Measurements from ENCODE around the gene ADCY5. TPM values are rescaled to one million over a fixed set of nuclear protein-coding genes. Genes with fewer than 3 reads are reported as not detected.

Gene ADCY5
- total and polyA plus RNA-seq, 2 donors (not counting 1 experiment from before 2014, with no cell fraction given): not detected

DNA sequence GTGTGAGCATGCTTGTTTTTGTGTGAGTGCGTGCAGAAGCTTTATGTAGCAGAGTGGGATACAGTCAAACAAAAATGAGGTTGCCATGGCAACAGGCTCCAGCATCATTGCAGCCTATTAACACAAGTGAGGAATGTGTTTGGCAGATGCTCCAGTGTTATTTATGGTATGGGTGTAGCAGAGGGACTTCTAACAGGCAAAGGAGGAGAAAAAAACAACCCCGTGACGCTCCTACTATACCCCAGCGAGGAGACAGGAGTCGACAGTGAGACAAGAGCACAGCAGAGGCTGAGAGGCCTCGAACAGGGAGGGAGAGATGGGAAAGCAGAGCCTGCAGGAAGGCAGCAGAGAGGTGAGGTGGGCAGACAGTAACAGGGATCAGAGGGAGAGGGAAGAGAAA, 4.9 kb downstream of the ADCY5 start:
- ChIA-PET CTCF (no interaction called here), POLR2A (no interaction called here)
- Histone ChIP-seq H3K27me3 (replicated peaks in 1 of 4; ENCODE audit: control extremely low read depth in 1 of 4, control insufficient read depth in 3 of 4, insufficient read depth in 4 of 4, low read length in 3 of 4) (peaks cover 0 to 37% (median 19%) of the 10 kb centered on the region in 4 experiments), H3K9ac (ENCODE audit: low read length) (no peak overlapping the region), H3K4me3 (ENCODE audit: control extremely low read depth in 1 of 5, extremely low read depth in 1 of 5, insufficient read depth in 1 of 5, low read depth in 2 of 5, low read length in 4 of 5) (no peak overlapping the region), H3K36me3 (replicated peaks in 1 of 2; ENCODE audit: control extremely low read depth in 1 of 2, control insufficient read depth in 1 of 2, extremely low read depth in 1 of 2, insufficient read depth in 2 of 2, low read length in 1 of 2) (no peaks in the 10 kb centered on the region), H3K4me1 (ENCODE audit: control insufficient read depth in 2 of 2, insufficient read depth in 2 of 2, low read length in 2 of 2) (peaks cover 6 to 7% of the 10 kb centered on the region in 2 donors), H4K20me1 (ENCODE audit: control insufficient read depth, insufficient read depth, low read length, poor library complexity, severe bottlenecking) (no peaks in the 10 kb centered on the region), H3K79me2 (ENCODE audit: control insufficient read depth, insufficient read depth, low read length) (no peaks in the 10 kb centered on the region), H3K27ac (ENCODE audit: low read length in 2 of 2) (no peak overlapping the region), H3K9me3 (ENCODE audit: control extremely low read depth in 1 of 3, control insufficient read depth in 2 of 3, insufficient read depth in 1 of 3, low read length in 2 of 3) (peaks cover 0 to 7% (median 0%) of the 10 kb centered on the region in 3 donors), H2AFZ (ENCODE audit: insufficient read depth, low read depth, low read length, poor library complexity, severe bottlenecking) (no peak overlapping the region), H3K4me2 (replicated peaks; ENCODE audit: low read depth, low read length, poor library complexity, severe bottlenecking) (no peak overlapping the region)
- WGBS (ENCODE audit: insufficient coverage): 67% methylated on average over 4 of the region's 6 CpGs
- DNase-seq (no peak), ATAC-seq (ENCODE audit: low read depth) (no peak)
- Mint-ChIP-seq H3K27me3 (peaks cover 65% of the 10 kb centered on the region), H3K4me3 (no peak overlapping the region), H3K4me1 (peaks cover 3% of the 10 kb centered on the region), H3K27ac (no peak overlapping the region), H3K9me3 (ENCODE audit: insufficient read depth) (no peaks in the 10 kb centered on the region)
- TF ChIP-seq CTCF (IDR thresholded peaks at IDR 0.05) (no peak), EZH2 (IDR thresholded peaks at IDR 0.05; ENCODE audit: borderline replicate concordance, insufficient read depth, low read depth, low read length, poor library complexity, severe bottlenecking) (no peak)
- intact Hi-C loops (cut with micrococcal nuclease): no loop called here

- Histone ChIP-seq H3K27me3 (replicated peaks in 1 of 4; ENCODE audit: control extremely low read depth in 1 of 4, control insufficient read depth in 3 of 4, insufficient read depth in 4 of 4, low read length in 3 of 4) (peaks cover 0 to 30% (median 16%) of the 10 kb centered on the region in 4 experiments), H3K36me3 (replicated peaks in 1 of 2; ENCODE audit: control extremely low read depth in 1 of 2, control insufficient read depth in 1 of 2, extremely low read depth in 1 of 2, insufficient read depth in 2 of 2, low read length in 1 of 2) (no peaks in the 10 kb centered on the region), H3K79me2 (ENCODE audit: control insufficient read depth, insufficient read depth, low read length) (no peaks in the 10 kb centered on the region), H3K4me2 (replicated peaks; ENCODE audit: low read depth, low read length, poor library complexity, severe bottlenecking) (no peak overlapping the region), H3K27ac (ENCODE audit: low read length in 2 of 2) (no peak overlapping the region), H3K4me1 (ENCODE audit: control insufficient read depth in 2 of 2, insufficient read depth in 2 of 2, low read length in 2 of 2) (no peaks in the 10 kb centered on the region), H3K9ac (ENCODE audit: low read length) (no peak overlapping the region), H3K4me3 (ENCODE audit: control extremely low read depth in 1 of 5, extremely low read depth in 1 of 5, insufficient read depth in 1 of 5, low read depth in 2 of 5, low read length in 4 of 5) (no peak overlapping the region), H4K20me1 (ENCODE audit: control insufficient read depth, insufficient read depth, low read length, poor library complexity, severe bottlenecking) (no peaks in the 10 kb centered on the region), H2AFZ (ENCODE audit: insufficient read depth, low read depth, low read length, poor library complexity, severe bottlenecking) (no peak overlapping the region), H3K9me3 (ENCODE audit: control extremely low read depth in 1 of 3, control insufficient read depth in 2 of 3, insufficient read depth in 1 of 3, low read length in 2 of 3) (peaks cover 0 to 7% (median 0%) of the 10 kb centered on the region in 3 donors)
- Mint-ChIP-seq H3K27me3 (peaks cover 65% of the 10 kb centered on the region), H3K4me3 (no peak overlapping the region), H3K27ac (no peak overlapping the region), H3K4me1 (peaks cover 3% of the 10 kb centered on the region), H3K9me3 (ENCODE audit: insufficient read depth) (no peaks in the 10 kb centered on the region)
- DNase-seq (no peak), ATAC-seq (ENCODE audit: low read depth) (no peak)
- ChIA-PET POLR2A (no interaction called here), CTCF (no interaction called here)
- 94% methylated on average over 6 of the region's 7 CpGs for WGBS (ENCODE audit: insufficient coverage)
- intact Hi-C loops (cut with micrococcal nuclease): no loop called here
- TF ChIP-seq EZH2 (IDR thresholded peaks at IDR 0.05; ENCODE audit: borderline replicate concordance, insufficient read depth, low read depth, low read length, poor library complexity, severe bottlenecking): no peak
- no peak for TF ChIP-seq CTCF (IDR thresholded peaks at IDR 0.05)
Measured at GRCh38 chr3:123442908-123443307, 6.0 kb downstream of the ADCY5 start.
